Calu3 (cell line): ENCODE data around the gene MADCAM1. TPM values are rescaled to one million over a fixed set of nuclear protein-coding genes. Genes with fewer than 3 reads are reported as not detected.

Experiments used
- BruUV-seq: library from RNA; stranded (reverse); fragments of 400-500 nt; replicated peaks from 2 replicates; lab custom pipeline; 2021; lab: Mats Ljungman, UMichigan
- CTCF ChIA-PET: fragments of 300-600 bp; sonication (Branson Sonifier 250); formaldehyde crosslinking; loops from one replicate; lab custom pipeline; 2022; ENCODE audit warnings: antibody characterized with exemption; lab: Charles Lee
- DNase-seq: peaks from one replicate; pipeline ENCODE4 v3.0.0; 2022
- H3K27ac Mint-ChIP-seq: one replicate; pipeline ENCODE4 v1.8.0; 2022; ENCODE audit warnings: mixed read lengths; ENCODE audit not compliant: unreplicated experiment
- H3K27me3 Mint-ChIP-seq: one replicate; pipeline ENCODE4 v1.8.0; 2022; ENCODE audit warnings: mixed read lengths; ENCODE audit not compliant: unreplicated experiment
- H3K36me3 Mint-ChIP-seq: one replicate; pipeline ENCODE4 v1.8.0; 2022; ENCODE audit warnings: mild to moderate bottlenecking, moderate library complexity, mixed read lengths; ENCODE audit not compliant: insufficient read depth, unreplicated experiment
- H3K4me1 Mint-ChIP-seq: one replicate; pipeline ENCODE4 v1.8.0; 2022; ENCODE audit warnings: mild to moderate bottlenecking, low read depth, mixed read lengths; ENCODE audit not compliant: unreplicated experiment
- H3K4me3 Mint-ChIP-seq: one replicate; pipeline ENCODE4 v1.8.0; 2022; ENCODE audit warnings: mild to moderate bottlenecking, low read depth, moderate library complexity, mixed read lengths; ENCODE audit not compliant: unreplicated experiment
- H3K9me3 Mint-ChIP-seq: one replicate; pipeline ENCODE4 v1.8.0; 2022; ENCODE audit warnings: low read depth, mixed read lengths; ENCODE audit not compliant: unreplicated experiment
- intact Hi-C: fragments of 100-400 bp; cut with micrococcal nuclease; formaldehyde crosslinking; loops from one replicate; pipeline ENCODE4 v1.10.0; 2022; ENCODE audit not compliant: unreplicated experiment
- total RNA-seq: library from RNA; stranded (reverse); gene quantifications from 2 replicates; pipeline ENCODE4 v1.2.3, GENCODE V29; 2022
- TF ChIP-seq, protein P1 (sequence below): fragments of 200-600 bp; IDR thresholded peaks from one replicate; pipeline ENCODE4 v1.8.0; 2022; ENCODE audit warnings: antibody characterized with exemption; ENCODE audit not compliant: unreplicated experiment

MADCAM1 gene
- total RNA-seq, 1 experiment from 2014 or later: 0.47 TPM

DNA sequence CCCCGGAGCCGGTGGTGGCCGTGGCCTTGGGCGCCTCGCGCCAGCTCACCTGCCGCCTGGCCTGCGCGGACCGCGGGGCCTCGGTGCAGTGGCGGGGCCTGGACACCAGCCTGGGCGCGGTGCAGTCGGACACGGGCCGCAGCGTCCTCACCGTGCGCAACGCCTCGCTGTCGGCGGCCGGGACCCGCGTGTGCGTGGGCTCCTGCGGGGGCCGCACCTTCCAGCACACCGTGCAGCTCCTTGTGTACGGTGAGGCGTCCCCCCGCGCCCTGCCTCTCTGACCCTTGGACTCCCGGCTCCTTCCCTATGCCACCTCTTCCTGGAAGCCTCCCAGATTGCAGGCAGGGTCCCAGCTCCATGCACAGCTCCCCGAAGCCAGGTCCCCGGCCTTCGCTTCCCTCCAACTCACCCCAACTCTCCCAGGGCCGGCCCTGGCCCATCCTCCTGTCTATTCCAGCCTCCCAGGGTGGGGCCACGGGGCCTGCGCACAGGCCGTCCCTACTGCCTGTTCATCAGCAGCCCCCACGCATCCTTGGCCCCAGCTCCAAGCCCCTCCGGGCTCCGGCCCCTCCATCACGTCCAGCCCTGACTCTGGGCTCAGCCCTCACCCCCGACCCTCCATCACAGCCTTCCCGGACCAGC is 1.7 kb downstream of the MADCAM1 start:
- BruUV-seq: no TSS peak

GRCh38 chr19:498511-498891 is 2.2 kb downstream of the MADCAM1 start:
- no peak for DNase-seq
- CTCF ChIA-PET: interaction anchor here (0.6 to 1.1 kb wide), 2 partner anchors 8 to 135 kb away, joined by 7 read pairs; no protein-coding TSS in a partner anchor
- BruUV-seq: no TSS peak
- peaks cover 8% of the 10 kb centered on the region for H3K4me1 Mint-ChIP-seq
- H3K9me3 Mint-ChIP-seq: peaks cover 3% of the 10 kb centered on the region
- peaks cover 29% of the 10 kb centered on the region for H3K27me3 Mint-ChIP-seq
- intact Hi-C loops: no loop called here
- no peak overlapping the region for H3K27ac Mint-ChIP-seq
- peaks cover 18% of the 10 kb centered on the region for H3K36me3 Mint-ChIP-seq
- H3K4me3 Mint-ChIP-seq: peak overlapping the region; percentile 48
- TF ChIP-seq, protein P1, sequence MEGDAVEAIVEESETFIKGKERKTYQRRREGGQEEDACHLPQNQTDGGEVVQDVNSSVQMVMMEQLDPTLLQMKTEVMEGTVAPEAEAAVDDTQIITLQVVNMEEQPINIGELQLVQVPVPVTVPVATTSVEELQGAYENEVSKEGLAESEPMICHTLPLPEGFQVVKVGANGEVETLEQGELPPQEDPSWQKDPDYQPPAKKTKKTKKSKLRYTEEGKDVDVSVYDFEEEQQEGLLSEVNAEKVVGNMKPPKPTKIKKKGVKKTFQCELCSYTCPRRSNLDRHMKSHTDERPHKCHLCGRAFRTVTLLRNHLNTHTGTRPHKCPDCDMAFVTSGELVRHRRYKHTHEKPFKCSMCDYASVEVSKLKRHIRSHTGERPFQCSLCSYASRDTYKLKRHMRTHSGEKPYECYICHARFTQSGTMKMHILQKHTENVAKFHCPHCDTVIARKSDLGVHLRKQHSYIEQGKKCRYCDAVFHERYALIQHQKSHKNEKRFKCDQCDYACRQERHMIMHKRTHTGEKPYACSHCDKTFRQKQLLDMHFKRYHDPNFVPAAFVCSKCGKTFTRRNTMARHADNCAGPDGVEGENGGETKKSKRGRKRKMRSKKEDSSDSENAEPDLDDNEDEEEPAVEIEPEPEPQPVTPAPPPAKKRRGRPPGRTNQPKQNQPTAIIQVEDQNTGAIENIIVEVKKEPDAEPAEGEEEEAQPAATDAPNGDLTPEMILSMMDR: no peak

More for the DNA sequence above, 1.7 kb downstream of the MADCAM1 start:
- peaks cover 3% of the 10 kb centered on the region for H3K9me3 Mint-ChIP-seq
- DNase-seq: peak; percentile 10
- CTCF ChIA-PET: interaction anchor here (0.6 to 1.1 kb wide), 2 partner anchors 8 to 134 kb away, joined by 7 read pairs; no protein-coding TSS in a partner anchor
- H3K4me3 Mint-ChIP-seq: peak overlapping the region; percentile 48
- H3K27me3 Mint-ChIP-seq: peaks cover 33% of the 10 kb centered on the region
- intact Hi-C loops: no loop called here
- TF ChIP-seq, protein P1: no peak
- peaks cover 8% of the 10 kb centered on the region for H3K4me1 Mint-ChIP-seq
- peaks cover 19% of the 10 kb centered on the region for H3K36me3 Mint-ChIP-seq
- no peak overlapping the region for H3K27ac Mint-ChIP-seq

DNA sequence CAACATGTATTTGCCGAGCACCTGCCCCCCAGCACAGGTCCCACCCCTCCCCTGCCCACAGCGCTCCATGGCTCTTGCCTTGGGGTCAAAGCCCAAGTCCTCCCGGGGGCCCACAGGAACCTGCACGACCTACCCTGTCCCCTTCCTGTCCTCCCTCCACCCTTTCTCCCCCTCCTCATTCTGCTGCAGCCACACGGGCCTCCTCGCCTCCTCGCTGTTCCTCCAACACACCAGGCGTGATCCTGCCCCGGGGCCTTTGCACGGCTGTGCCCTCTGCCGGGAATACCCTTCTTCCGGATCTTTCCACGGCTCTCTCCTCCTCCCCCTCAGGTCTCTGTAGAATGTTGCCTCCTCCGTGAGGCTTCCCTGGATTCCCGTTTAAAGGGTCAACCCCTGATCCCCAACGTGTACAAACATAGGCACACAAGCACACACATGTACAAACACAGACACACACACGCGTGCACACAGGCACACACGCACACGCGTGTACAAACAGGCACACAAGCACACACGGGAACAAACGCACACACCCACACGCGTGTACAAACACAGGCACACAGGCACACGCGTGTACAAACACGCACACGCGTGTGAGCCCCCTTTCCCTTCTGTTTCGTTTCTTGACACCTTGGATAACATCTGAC is 2.8 kb downstream of the MADCAM1 start:
- H3K4me3 Mint-ChIP-seq: no peak overlapping the region
- H3K27ac Mint-ChIP-seq: no peak overlapping the region
- CTCF ChIA-PET: no interaction called here
- intact Hi-C loops: no loop called here
- H3K27me3 Mint-ChIP-seq: peaks cover 26% of the 10 kb centered on the region
- H3K9me3 Mint-ChIP-seq: no peaks in the 10 kb centered on the region
- peaks cover 8% of the 10 kb centered on the region for H3K4me1 Mint-ChIP-seq
- no peak for DNase-seq
- no TSS peak for BruUV-seq
- peaks cover 12% of the 10 kb centered on the region for H3K36me3 Mint-ChIP-seq
- TF ChIP-seq, protein P1: no peak

DNA sequence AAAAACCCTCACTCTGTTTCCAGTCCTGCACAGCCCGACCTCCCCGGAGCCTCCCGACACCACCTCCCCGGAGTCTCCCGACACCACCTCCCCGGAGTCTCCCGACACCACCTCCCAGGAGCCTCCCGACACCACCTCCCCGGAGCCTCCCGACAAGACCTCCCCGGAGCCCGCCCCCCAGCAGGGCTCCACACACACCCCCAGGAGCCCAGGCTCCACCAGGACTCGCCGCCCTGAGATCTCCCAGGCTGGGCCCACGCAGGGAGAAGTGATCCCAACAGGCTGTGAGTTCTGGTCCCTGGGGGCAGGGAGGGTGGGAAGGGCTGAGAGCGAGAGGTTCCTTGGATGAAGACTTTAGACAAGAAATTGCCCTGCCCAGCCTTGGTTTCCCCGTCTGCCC is 5.4 kb downstream of the MADCAM1 start:
- peaks cover 8% of the 10 kb centered on the region for H3K4me1 Mint-ChIP-seq
- no peak for DNase-seq
- no TSS peak for BruUV-seq
- H3K27ac Mint-ChIP-seq: no peak overlapping the region
- peaks cover 26% of the 10 kb centered on the region for H3K27me3 Mint-ChIP-seq
- TF ChIP-seq, protein P1: no peak
- peaks cover 16% of the 10 kb centered on the region for H3K36me3 Mint-ChIP-seq
- no peak overlapping the region for H3K4me3 Mint-ChIP-seq
- no peaks in the 10 kb centered on the region for H3K9me3 Mint-ChIP-seq
- CTCF ChIA-PET: no interaction called here
- intact Hi-C loops: no loop called here
